SU-DHL-6 (cell line): Measurements from ENCODE around the gene GRAMD4.
"Not testable (repeated sequence)": the region's sequence is repeated elsewhere in the genome, so short reads cannot be mapped to it uniquely, and the experiment has no call there.

Experiments used
- H2AFZ ChIP-seq: fragments of 200-600 bp; sonication (generic); 2 replicates; pipeline ENCODE4 v1.6.1; 2014; ENCODE audit warnings: low read depth, mild to moderate bottlenecking, moderate library complexity, mixed read lengths, antibody characterized with exemption, low read length; ENCODE audit not compliant: severe bottlenecking
- H3F3A ChIP-seq: fragments of 200-600 bp; shearing (Covaris generic); 2 replicates; pipeline ENCODE4 v1.6.0; 2016; ENCODE audit warnings: antibody characterized with exemption, mild to moderate bottlenecking; ENCODE audit not compliant: insufficient read depth
- H3K27ac ChIP-seq: fragments of 200-600 bp; sonication (generic); 2 replicates; pipeline ENCODE4 v1.5.1; 2016; ENCODE audit warnings: low read depth, mild to moderate bottlenecking, low read length, moderate library complexity, mixed read lengths
- H3K27me3 ChIP-seq: fragments of 200-600 bp; sonication (generic), shearing (Covaris generic); 2 replicates; pipeline ENCODE4 v1.6.0; 2014; ENCODE audit warnings: mild to moderate bottlenecking, low read length
- H3K36me3 ChIP-seq: fragments of 200-600 bp; sonication (generic); 2 replicates; pipeline ENCODE4 v1.6.1; 2014; ENCODE audit warnings: mild to moderate bottlenecking, low read length, mixed read lengths
- H3K4me2 ChIP-seq: fragments of 300-600, 200-600 bp; shearing (Covaris generic), sonication (generic); 2 replicates; pipeline ENCODE4 v1.6.0; 2014; ENCODE audit warnings: low read length, low read depth, mild to moderate bottlenecking; ENCODE audit not compliant: poor library complexity, severe bottlenecking
- H3K4me3 ChIP-seq: fragments of 200-600 bp; sonication (generic); 2 replicates; pipeline ENCODE4 v1.5.1; 2014; ENCODE audit warnings: antibody characterized with exemption, low read length, mild to moderate bottlenecking, mixed read lengths; ENCODE audit not compliant: insufficient read depth, poor library complexity, severe bottlenecking
- H3K79me2 ChIP-seq: fragments of 200-600 bp; sonication (generic); 2 replicates; pipeline ENCODE4 v1.6.1; 2014; ENCODE audit warnings: mild to moderate bottlenecking, low read length, moderate library complexity; ENCODE audit not compliant: insufficient read depth
- H3K9ac ChIP-seq: fragments of 200-600 bp; sonication (generic); 2 replicates; pipeline ENCODE4 v1.7.0; 2014; ENCODE audit warnings: mild to moderate bottlenecking, low read length
- H3K9me2 ChIP-seq: fragments of 200-600 bp; sonication (generic); replicated peaks from 2 replicates; pipeline ENCODE4 v1.6.1; 2014; ENCODE audit warnings: low read length; ENCODE audit not compliant: insufficient read depth
- H3K9me3 ChIP-seq: fragments of 200-600 bp; sonication (generic); 2 replicates; pipeline ENCODE4 v1.6.1; 2014; ENCODE audit warnings: low read length, mixed read lengths; ENCODE audit not compliant: insufficient read depth
- H4K20me1 ChIP-seq: fragments of 200-600 bp; sonication (generic); 2 replicates; pipeline ENCODE4 v1.6.1; 2014; ENCODE audit warnings: low read depth, mild to moderate bottlenecking, antibody characterized with exemption, low read length, moderate library complexity, mixed read lengths
- EZH2phosphoT487 ChIP-seq: fragments of 200-600 bp; sonication (generic), shearing (Covaris generic); conservative IDR thresholded peaks from 2 replicates; pipeline ENCODE4 v1.6.1; 2018; ENCODE audit warnings: mild to moderate bottlenecking, antibody characterized with exemption, low read length, moderate library complexity, mixed read lengths
- TF ChIP-seq, protein P1 (sequence below): fragments of 200-600 bp; sonication (generic); IDR thresholded peaks from one replicate; pipeline ENCODE4 v1.5.1; 2017; ENCODE audit warnings: antibody characterized with exemption, mild to moderate bottlenecking, low read length, moderate library complexity; ENCODE audit not compliant: insufficient read depth, poor library complexity, severe bottlenecking

Gene GRAMD4

DNA sequence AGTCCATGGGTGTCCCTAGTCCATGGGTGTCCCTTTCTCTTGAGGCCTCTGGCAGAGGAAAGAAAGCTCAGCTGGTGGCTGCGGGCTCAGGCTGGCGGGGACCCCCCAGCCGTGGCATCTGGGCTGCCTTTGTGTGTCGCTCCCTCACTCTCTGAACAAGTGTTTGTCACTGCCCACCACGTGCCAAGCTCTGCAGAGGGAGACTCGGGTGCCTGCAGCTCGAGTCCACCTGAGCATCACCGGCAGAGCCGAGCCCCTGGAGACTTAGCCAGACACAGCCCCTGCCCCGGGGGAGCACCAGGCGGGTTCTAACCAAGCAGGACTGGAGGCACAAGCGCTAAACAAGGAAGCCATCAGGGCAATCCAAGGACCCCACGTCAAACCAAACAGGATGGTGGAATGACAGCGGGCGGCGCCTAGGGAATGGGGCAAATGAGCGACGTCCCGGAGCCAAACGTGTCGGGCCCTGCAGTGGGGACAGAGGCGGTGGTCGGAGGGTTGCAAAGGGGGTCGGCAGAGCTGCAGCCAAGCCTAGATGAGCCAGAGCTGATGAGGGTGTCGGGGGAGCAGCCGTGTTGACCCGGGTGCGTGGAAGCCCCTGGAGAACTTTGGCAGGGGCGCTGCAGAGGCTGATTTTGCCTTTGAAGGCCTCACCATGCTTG is 2.1 kb upstream of the GRAMD4 start:
- Histone ChIP-seq H3K27me3 (no peaks in the 10 kb centered on the region), H3K9me2 (no peaks in the 10 kb centered on the region), H3K4me3 (no peak overlapping the region), H3K9ac (no peak overlapping the region), H3K4me2 (no peak overlapping the region), H3K9me3 (no peaks in the 10 kb centered on the region), H3F3A (no peaks in the 10 kb centered on the region), H3K79me2 (no peaks in the 10 kb centered on the region), H3K27ac (no peak overlapping the region), H3K36me3 (no peaks in the 10 kb centered on the region), H4K20me1 (no peaks in the 10 kb centered on the region), H2AFZ (no peak overlapping the region)
- TF ChIP-seq EZH2phosphoT487, result no peak

DNA sequence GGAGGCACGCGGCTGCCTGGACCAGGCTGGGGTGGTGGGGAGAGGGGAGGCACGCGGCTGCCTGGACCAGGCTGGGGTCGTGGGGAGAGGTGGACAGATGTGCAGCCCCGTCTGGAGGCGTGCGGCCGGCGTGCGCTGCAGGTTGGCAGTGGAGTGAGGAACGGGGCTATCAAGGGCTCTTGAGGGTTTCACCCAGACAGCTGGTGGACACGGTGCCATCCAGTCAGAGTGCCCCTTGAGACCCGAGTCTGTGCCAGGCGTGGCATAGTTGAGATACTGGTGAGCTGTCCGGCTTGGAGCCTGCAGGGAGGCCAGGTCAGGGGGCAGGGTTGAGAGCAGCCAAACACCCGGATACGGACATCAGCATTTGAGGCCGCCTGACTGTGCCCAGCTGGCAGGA is 1.5 kb upstream of the GRAMD4 start:
- no peaks in the 10 kb centered on the region for H3K9me3 ChIP-seq
- H3K36me3 ChIP-seq, result no peaks in the 10 kb centered on the region
- no peak overlapping the region for H3K4me2 ChIP-seq
- H3K4me3 ChIP-seq, result no peak overlapping the region
- no peak overlapping the region for H3K27ac ChIP-seq
- TF ChIP-seq, protein P1, sequence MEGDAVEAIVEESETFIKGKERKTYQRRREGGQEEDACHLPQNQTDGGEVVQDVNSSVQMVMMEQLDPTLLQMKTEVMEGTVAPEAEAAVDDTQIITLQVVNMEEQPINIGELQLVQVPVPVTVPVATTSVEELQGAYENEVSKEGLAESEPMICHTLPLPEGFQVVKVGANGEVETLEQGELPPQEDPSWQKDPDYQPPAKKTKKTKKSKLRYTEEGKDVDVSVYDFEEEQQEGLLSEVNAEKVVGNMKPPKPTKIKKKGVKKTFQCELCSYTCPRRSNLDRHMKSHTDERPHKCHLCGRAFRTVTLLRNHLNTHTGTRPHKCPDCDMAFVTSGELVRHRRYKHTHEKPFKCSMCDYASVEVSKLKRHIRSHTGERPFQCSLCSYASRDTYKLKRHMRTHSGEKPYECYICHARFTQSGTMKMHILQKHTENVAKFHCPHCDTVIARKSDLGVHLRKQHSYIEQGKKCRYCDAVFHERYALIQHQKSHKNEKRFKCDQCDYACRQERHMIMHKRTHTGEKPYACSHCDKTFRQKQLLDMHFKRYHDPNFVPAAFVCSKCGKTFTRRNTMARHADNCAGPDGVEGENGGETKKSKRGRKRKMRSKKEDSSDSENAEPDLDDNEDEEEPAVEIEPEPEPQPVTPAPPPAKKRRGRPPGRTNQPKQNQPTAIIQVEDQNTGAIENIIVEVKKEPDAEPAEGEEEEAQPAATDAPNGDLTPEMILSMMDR, result no peak
- TF ChIP-seq EZH2phosphoT487, result no peak
- H3K79me2 ChIP-seq, result no peaks in the 10 kb centered on the region
- no peaks in the 10 kb centered on the region for H3F3A ChIP-seq
- H3K9me2 ChIP-seq, result no peaks in the 10 kb centered on the region
- no peak overlapping the region for H2AFZ ChIP-seq
- no peak overlapping the region for H3K9ac ChIP-seq
- H4K20me1 ChIP-seq, result no peaks in the 10 kb centered on the region
- H3K27me3 ChIP-seq, result no peaks in the 10 kb centered on the region

DNA sequence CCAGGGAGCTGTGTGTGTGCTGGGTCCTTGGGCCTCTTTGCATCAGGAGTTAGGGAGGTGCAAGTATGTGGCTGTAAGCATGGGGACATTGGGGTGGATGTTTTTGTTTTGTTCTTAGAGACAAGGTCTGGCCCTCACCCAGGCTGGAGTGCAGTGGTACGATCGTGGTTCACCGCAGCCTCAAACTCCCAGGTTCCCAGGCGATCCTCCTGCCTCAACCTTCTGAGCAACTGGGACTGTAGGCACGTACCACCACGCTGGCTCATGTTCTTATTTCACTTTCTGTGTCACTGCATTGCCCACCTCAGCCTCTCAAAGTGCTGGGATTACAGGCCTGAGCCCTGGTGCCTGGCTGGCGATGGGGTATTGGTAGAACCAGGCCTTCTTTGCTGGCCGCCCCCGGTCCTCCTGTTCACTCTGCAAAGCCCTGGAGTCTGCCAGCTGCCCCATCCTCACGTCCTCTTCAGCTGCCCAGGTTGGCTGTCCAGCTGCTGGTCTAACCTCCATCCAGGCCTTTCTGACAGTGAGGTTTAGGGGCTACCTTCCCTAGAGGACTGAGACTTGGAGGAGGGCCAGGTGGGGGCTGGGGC is 851 bp upstream of the GRAMD4 start:
- Histone ChIP-seq H3K9me2 (no peaks in the 10 kb centered on the region), H3K4me2 (no peak overlapping the region), H3K4me3 (no peak overlapping the region), H3K27me3 (no peaks in the 10 kb centered on the region), H3K79me2 (no peaks in the 10 kb centered on the region), H3K9ac (no peak overlapping the region), H3F3A (no peaks in the 10 kb centered on the region), H2AFZ (no peak overlapping the region), H3K9me3 (no peaks in the 10 kb centered on the region), H4K20me1 (no peaks in the 10 kb centered on the region), H3K36me3 (no peaks in the 10 kb centered on the region), H3K27ac (no peak overlapping the region)
- TF ChIP-seq EZH2phosphoT487, result no peak
- TF ChIP-seq, protein P1, result no peak

DNA sequence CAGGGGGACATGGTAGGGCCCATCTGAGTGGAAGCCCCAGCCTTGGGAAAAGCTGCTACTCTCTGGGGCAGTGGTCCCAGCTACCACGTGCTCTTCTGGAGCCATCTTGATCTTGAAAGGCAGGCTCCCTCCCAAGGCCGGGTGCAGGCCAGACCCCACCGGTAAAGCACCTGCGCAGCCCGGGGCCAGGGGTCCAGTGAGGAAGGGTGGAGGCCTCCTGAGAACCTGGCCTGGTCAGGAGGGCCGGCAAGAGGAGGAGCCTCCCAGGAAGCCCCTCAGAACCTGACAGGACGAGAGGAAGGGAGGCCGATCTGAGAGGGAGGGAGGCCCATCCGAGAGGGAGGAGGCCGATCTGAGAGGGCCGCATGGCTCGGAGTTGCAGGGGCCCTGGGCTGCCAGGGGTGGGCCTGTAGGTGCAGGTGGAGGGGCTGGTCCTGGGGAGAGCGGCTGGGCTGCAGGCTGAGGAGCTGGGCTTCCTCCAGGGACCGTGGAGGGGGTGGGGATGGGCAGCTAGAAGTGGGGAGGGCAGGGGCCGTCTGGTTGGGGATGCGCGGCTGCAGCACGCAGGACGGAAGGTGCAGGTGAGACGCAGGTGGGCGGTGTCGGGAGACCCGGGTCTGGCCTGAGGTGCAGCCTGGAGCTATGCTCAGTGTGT is 529 bp downstream of the GRAMD4 start:
- Histone ChIP-seq H3F3A (no peaks in the 10 kb centered on the region), H3K9me2 (no peaks in the 10 kb centered on the region), H4K20me1 (no peaks in the 10 kb centered on the region), H3K36me3 (no peaks in the 10 kb centered on the region), H3K27ac (no peak overlapping the region), H3K9me3 (no peaks in the 10 kb centered on the region), H3K79me2 (no peaks in the 10 kb centered on the region), H3K4me2 (no peak overlapping the region), H3K4me3 (no peak overlapping the region), H3K9ac (no peak overlapping the region), H3K27me3 (no peaks in the 10 kb centered on the region), H2AFZ (no peak overlapping the region)
- TF ChIP-seq, protein P1, result no peak
- TF ChIP-seq EZH2phosphoT487, result no peak

DNA sequence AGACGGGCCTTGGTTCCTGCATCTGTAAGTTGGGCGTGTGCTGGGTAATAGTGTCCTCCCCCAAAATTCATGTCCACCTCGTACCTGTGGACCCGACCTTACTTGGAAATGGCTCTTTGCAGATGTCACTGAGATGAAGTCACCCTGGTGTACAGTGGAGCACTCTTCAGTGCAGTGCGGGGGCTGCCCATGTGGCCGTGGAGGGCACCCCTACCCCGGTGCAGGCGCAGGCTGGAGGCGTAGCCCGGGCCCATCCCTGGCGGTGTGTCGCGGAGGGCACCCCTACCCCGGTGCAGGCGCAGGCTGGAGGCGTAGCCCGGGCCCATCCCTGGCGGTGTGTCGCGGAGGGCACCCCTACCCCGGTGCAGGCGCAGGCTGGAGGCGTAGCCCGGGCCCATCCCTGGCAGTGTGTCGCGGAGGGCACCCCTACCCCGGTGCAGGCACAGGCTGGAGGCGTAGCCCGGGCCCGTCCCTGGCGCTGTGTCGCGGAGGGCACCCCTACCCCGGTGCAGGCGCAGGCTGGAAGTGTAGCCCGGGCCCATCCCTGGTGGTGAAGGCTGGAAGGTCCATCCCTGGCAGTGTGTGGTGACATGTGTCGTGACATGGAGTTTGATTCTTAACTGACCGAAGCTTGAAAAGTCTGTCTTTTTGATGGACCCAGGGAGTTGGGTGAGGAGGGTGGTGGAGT is 1.2 kb downstream of the GRAMD4 start:
- not testable (repeated sequence) for H3K9me2 ChIP-seq, H3K9me3 ChIP-seq, H3K4me3 ChIP-seq, H3K36me3 ChIP-seq, H3F3A ChIP-seq, H3K9ac ChIP-seq, H2AFZ ChIP-seq, H3K4me2 ChIP-seq, H3K27ac ChIP-seq, H3K27me3 ChIP-seq, H3K79me2 ChIP-seq, H4K20me1 ChIP-seq
